GM12878 (cell line): Measurements from ENCODE around the gene SPANXN2.

ENCODE experiments used
- BCL11A ChIP-seq: IDR thresholded peaks from 2 replicates; pipeline ENCODE4 v1.6.1; 2011; ENCODE audit warnings: low read depth, low read length
- CEBPB ChIP-seq, 2 experiments: fragments of 150-350 bp in 1 of 2; IDR thresholded peaks; 2 replicates each; pipeline ENCODE4 v1.6.1; 2012 to 2014; ENCODE audit warnings: low read depth in 2 of 2, low read length in 2 of 2, borderline replicate concordance in 1 of 2, inconsistent platforms in 1 of 2
- GABPA ChIP-seq: IDR thresholded peaks from 2 replicates; pipeline ENCODE4 v1.6.1; 2014; ENCODE audit warnings: antibody characterized with exemption, low read depth, mild to moderate bottlenecking, inconsistent platforms
- MEF2A ChIP-seq: IDR thresholded peaks from 2 replicates; pipeline ENCODE4 v1.6.1; 2011; ENCODE audit warnings: low read depth, mild to moderate bottlenecking, low read length, moderate library complexity; ENCODE audit not compliant: insufficient read depth
- POLR2A ChIP-seq: IDR thresholded peaks from 2 replicates; pipeline ENCODE4 v1.6.1; 2011; ENCODE audit warnings: low read depth, mild to moderate bottlenecking, low read length
- POLR2AphosphoS5 ChIP-seq: IDR thresholded peaks from 2 replicates; pipeline ENCODE4 v1.6.1; 2011; ENCODE audit warnings: mild to moderate bottlenecking, low read length, inconsistent platforms
- RAD21 ChIP-seq: IDR thresholded peaks from 2 replicates; pipeline ENCODE4 v1.6.1; 2011; ENCODE audit warnings: mild to moderate bottlenecking, low read depth, low read length, moderate library complexity; ENCODE audit not compliant: insufficient read depth
- RELA ChIP-seq: fragments of 450-650 bp; IDR thresholded peaks from 2 replicates; pipeline ENCODE4 v1.8.0; 2014; ENCODE audit warnings: borderline replicate concordance; ENCODE audit not compliant: partially characterized antibody
- STAT3 ChIP-seq: IDR thresholded peaks from 2 replicates; pipeline ENCODE4 v1.6.1; 2011; ENCODE audit warnings: low read depth, low read length, improper control_type of control experiment
- TCF3 ChIP-seq: IDR thresholded peaks from 2 replicates; pipeline ENCODE4 v1.6.1; 2012; ENCODE audit warnings: low read depth, mild to moderate bottlenecking, low read length, borderline replicate concordance; ENCODE audit not compliant: insufficient read depth
- TF ChIP-seq, protein P1 (sequence below), 3 experiments: IDR thresholded peaks in 2 of 3; conservative IDR thresholded peaks in 1 of 3; 2 replicates each; pipeline ENCODE4 v1.5.1; 2011; ENCODE audit warnings: low read depth in 3 of 3, low read length in 3 of 3, mild to moderate bottlenecking in 3 of 3, control low read depth in 2 of 3, moderate library complexity in 2 of 3, inconsistent platforms in 1 of 3, mixed read lengths in 1 of 3; ENCODE audit not compliant: control insufficient read depth in 2 of 3, insufficient read depth in 1 of 3; ENCODE audit errors: extremely low read depth in 1 of 3
- TF ChIP-seq, protein P2 (sequence below): IDR thresholded peaks from 2 replicates; pipeline ENCODE4 v1.6.1; 2012; ENCODE audit warnings: low read depth, low read length, improper control_type of control experiment
- TF ChIP-seq, protein P3 (sequence below): fragments of 450-650 bp; formaldehyde crosslinking; IDR thresholded peaks from 2 replicates; pipeline ENCODE4 v1.5.0; 2022; ENCODE audit warnings: mild to moderate bottlenecking, missing genetic modification characterization

DNA sequence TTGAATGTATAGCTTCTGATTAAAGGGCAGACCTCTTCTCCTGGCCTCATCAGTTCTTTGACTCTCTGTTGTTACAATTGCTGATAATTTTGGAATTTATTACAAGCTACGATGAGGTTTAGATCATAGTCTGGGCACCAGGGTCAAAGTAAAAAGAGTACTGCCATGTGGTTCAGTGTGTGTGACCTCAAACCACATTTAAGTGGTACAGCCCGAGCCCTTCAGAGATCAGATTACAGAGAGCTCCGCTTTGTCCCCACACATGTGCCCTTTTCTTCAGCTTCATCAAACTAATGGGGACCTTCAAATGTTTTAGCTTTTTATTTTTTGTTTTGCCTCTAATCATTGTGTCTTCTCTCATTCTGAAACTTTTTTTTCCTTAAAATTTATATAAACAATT lies 37.1 kb downstream of the SPANXN2 start:
- TF ChIP-seq RAD21: no peak
- TF ChIP-seq STAT3: no peak
- no peak for TF ChIP-seq BCL11A
- TF ChIP-seq, protein P1, sequence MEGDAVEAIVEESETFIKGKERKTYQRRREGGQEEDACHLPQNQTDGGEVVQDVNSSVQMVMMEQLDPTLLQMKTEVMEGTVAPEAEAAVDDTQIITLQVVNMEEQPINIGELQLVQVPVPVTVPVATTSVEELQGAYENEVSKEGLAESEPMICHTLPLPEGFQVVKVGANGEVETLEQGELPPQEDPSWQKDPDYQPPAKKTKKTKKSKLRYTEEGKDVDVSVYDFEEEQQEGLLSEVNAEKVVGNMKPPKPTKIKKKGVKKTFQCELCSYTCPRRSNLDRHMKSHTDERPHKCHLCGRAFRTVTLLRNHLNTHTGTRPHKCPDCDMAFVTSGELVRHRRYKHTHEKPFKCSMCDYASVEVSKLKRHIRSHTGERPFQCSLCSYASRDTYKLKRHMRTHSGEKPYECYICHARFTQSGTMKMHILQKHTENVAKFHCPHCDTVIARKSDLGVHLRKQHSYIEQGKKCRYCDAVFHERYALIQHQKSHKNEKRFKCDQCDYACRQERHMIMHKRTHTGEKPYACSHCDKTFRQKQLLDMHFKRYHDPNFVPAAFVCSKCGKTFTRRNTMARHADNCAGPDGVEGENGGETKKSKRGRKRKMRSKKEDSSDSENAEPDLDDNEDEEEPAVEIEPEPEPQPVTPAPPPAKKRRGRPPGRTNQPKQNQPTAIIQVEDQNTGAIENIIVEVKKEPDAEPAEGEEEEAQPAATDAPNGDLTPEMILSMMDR (IDR thresholded peaks at IDR 0.05 in 2 of 3, conservative IDR thresholded peaks at IDR 0.05 in 1 of 3; ENCODE audit: control insufficient read depth in 2 of 3, extremely low read depth in 1 of 3, insufficient read depth in 1 of 3, low read depth in 3 of 3, low read length in 3 of 3): no peak
- TF ChIP-seq CEBPB (IDR thresholded peaks at IDR 0.05; ENCODE audit: borderline replicate concordance in 1 of 2, low read depth in 2 of 2, low read length in 2 of 2): no peak
- no peak for TF ChIP-seq POLR2A
- TF ChIP-seq, protein P2, sequence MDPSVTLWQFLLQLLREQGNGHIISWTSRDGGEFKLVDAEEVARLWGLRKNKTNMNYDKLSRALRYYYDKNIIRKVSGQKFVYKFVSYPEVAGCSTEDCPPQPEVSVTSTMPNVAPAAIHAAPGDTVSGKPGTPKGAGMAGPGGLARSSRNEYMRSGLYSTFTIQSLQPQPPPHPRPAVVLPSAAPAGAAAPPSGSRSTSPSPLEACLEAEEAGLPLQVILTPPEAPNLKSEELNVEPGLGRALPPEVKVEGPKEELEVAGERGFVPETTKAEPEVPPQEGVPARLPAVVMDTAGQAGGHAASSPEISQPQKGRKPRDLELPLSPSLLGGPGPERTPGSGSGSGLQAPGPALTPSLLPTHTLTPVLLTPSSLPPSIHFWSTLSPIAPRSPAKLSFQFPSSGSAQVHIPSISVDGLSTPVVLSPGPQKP: no peak
- no peak for TF ChIP-seq POLR2AphosphoS5
- TF ChIP-seq GABPA: no peak
- TF ChIP-seq, protein P3, sequence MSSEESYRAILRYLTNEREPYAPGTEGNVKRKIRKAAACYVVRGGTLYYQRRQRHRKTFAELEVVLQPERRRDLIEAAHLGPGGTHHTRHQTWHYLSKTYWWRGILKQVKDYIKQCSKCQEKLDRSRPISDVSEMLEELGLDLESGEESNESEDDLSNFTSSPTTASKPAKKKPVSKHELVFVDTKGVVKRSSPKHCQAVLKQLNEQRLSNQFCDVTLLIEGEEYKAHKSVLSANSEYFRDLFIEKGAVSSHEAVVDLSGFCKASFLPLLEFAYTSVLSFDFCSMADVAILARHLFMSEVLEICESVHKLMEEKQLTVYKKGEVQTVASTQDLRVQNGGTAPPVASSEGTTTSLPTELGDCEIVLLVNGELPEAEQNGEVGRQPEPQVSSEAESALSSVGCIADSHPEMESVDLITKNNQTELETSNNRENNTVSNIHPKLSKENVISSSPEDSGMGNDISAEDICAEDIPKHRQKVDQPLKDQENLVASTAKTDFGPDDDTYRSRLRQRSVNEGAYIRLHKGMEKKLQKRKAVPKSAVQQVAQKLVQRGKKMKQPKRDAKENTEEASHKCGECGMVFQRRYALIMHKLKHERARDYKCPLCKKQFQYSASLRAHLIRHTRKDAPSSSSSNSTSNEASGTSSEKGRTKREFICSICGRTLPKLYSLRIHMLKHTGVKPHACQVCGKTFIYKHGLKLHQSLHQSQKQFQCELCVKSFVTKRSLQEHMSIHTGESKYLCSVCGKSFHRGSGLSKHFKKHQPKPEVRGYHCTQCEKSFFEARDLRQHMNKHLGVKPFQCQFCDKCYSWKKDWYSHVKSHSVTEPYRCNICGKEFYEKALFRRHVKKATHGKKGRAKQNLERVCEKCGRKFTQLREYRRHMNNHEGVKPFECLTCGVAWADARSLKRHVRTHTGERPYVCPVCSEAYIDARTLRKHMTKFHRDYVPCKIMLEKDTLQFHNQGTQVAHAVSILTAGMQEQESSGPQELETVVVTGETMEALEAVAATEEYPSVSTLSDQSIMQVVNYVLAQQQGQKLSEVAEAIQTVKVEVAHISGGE: no peak
- TF ChIP-seq TCF3: no peak
- no peak for TF ChIP-seq RELA
- TF ChIP-seq MEF2A: no peak
